ENCODE data around the gene NEK11. TPM values are rescaled to one million over a fixed set of nuclear protein-coding genes. Genes with fewer than 3 reads are reported as not detected.

Gene NEK11
- total RNA-seq, 1 experiment from 2014 or later, result 13.2 TPM

DNA sequence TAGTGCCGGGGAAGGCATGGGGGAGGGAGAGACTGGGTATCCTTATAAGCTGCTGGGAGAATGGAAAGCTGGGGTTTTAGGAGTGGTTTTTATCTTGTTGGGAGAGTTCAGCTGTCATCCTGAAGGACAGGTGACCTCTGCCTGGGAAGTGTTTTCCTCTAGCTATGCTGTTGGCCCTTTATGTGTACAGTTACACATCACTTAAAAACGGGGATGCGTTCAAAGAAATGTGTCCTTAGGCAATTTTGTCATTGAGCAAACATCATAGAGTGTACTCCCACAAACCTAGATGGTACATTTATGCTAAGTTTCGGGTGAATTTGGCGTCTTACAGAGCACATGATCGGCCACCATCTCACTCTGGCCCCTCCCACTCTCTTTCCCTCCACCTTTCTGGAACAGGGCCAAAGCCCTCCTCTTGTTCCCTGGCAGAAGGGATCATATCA lies 190.6 kb downstream of the NEK11 start:
- no peaks in the 10 kb centered on the region for H3K9me2 ChIP-seq (ENCODE audit: insufficient read depth)
- H4K20me1 ChIP-seq (ENCODE audit: insufficient read depth), result no peaks in the 10 kb centered on the region
- no peaks in the 10 kb centered on the region for H3K79me2 ChIP-seq (ENCODE audit: low read depth)
- H3K27ac ChIP-seq, result peak overlapping the region; percentile 85
- TF ChIP-seq, protein P1, sequence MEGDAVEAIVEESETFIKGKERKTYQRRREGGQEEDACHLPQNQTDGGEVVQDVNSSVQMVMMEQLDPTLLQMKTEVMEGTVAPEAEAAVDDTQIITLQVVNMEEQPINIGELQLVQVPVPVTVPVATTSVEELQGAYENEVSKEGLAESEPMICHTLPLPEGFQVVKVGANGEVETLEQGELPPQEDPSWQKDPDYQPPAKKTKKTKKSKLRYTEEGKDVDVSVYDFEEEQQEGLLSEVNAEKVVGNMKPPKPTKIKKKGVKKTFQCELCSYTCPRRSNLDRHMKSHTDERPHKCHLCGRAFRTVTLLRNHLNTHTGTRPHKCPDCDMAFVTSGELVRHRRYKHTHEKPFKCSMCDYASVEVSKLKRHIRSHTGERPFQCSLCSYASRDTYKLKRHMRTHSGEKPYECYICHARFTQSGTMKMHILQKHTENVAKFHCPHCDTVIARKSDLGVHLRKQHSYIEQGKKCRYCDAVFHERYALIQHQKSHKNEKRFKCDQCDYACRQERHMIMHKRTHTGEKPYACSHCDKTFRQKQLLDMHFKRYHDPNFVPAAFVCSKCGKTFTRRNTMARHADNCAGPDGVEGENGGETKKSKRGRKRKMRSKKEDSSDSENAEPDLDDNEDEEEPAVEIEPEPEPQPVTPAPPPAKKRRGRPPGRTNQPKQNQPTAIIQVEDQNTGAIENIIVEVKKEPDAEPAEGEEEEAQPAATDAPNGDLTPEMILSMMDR (conservative IDR thresholded peaks at IDR 0.05), result no peak
- no peak for TF ChIP-seq EZH2 (IDR thresholded peaks at IDR 0.05; ENCODE audit: low read depth)
- no peaks in the 10 kb centered on the region for H3K36me3 ChIP-seq (ENCODE audit: low read depth)
- peak overlapping the region; percentile 72 for H3K4me2 ChIP-seq
- no TSS peak for BruUV-seq (replicated peaks)
- no peaks in the 10 kb centered on the region for H3K9me3 ChIP-seq (ENCODE audit: insufficient read depth, low read depth)
- peaks cover 21% of the 10 kb centered on the region for H3F3A ChIP-seq (ENCODE audit: insufficient read depth, low read depth)
- peak overlapping the region; percentile 41; the same call in 1 of the 2 replicates for H3K4me3 ChIP-seq
- no peak overlapping the region for H2AFZ ChIP-seq
- H3K4me1 ChIP-seq (replicated peaks; ENCODE audit: insufficient read depth), result peaks cover 25% of the 10 kb centered on the region
- DNase-seq, result peak; percentile 38 to 90
- ChIA-PET CTCF (no interaction called here), POLR2A (ENCODE audit: unreplicated experiment) (no interaction called here)
- no peaks in the 10 kb centered on the region for H3K27me3 ChIP-seq (ENCODE audit: insufficient read depth, low read depth)
- intact Hi-C loops (cut with micrococcal nuclease; ENCODE audit: unreplicated experiment), result loop anchor here (2.0 kb wide), 1 partner anchor 143 kb away; no protein-coding TSS in a partner anchor

DNA sequence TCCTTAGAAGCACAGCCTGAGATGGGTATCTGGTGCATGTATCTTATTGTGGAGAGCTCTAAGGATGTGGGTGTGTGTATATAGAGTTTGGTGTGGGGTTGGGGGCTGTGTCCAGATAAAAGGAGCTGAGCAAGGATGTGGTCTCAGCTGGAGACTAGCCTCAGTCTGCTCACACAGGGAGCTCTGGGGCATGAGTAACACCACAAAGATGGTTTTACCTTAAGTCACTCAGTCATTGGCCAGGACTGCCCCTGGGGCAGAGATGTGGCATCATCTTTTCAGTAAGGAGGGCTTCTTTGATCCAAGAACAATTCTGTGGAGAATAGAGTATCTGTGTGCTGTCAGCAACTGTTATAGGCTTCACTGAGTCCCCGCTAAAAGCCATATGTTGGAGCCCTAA lies 191.5 kb downstream of the NEK11 start:
- H3K4me2 ChIP-seq, result peak overlapping the region; percentile 72
- no peaks in the 10 kb centered on the region for H3K9me3 ChIP-seq (ENCODE audit: insufficient read depth, low read depth)
- ChIA-PET POLR2A (ENCODE audit: unreplicated experiment) (interaction anchor here (0.6 kb wide), 1 partner anchor 26 kb away, joined by 3 read pairs; no protein-coding TSS in a partner anchor), CTCF (no interaction called here)
- H3K9me2 ChIP-seq (ENCODE audit: insufficient read depth), result no peaks in the 10 kb centered on the region
- intact Hi-C loops (cut with micrococcal nuclease; ENCODE audit: unreplicated experiment), result no loop called here
- no peaks in the 10 kb centered on the region for H3K36me3 ChIP-seq (ENCODE audit: low read depth)
- TF ChIP-seq, protein P1 (conservative IDR thresholded peaks at IDR 0.05), result no peak
- no peak for TF ChIP-seq EZH2 (IDR thresholded peaks at IDR 0.05; ENCODE audit: low read depth)
- peaks cover 21% of the 10 kb centered on the region for H3F3A ChIP-seq (ENCODE audit: insufficient read depth, low read depth)
- H3K27me3 ChIP-seq (ENCODE audit: insufficient read depth, low read depth), result no peaks in the 10 kb centered on the region
- H3K27ac ChIP-seq, result peak overlapping the region; percentile 85
- H3K4me3 ChIP-seq, result peak overlapping the region; percentile 41; the same call in 1 of the 2 replicates
- H3K79me2 ChIP-seq (ENCODE audit: low read depth), result no peaks in the 10 kb centered on the region
- peak in 1 of 2 experiments; percentile 38 for DNase-seq
- H3K4me1 ChIP-seq (replicated peaks; ENCODE audit: insufficient read depth), result peaks cover 25% of the 10 kb centered on the region
- H2AFZ ChIP-seq, result no peak overlapping the region
- no TSS peak for BruUV-seq (replicated peaks)
- no peaks in the 10 kb centered on the region for H4K20me1 ChIP-seq (ENCODE audit: insufficient read depth)

DNA sequence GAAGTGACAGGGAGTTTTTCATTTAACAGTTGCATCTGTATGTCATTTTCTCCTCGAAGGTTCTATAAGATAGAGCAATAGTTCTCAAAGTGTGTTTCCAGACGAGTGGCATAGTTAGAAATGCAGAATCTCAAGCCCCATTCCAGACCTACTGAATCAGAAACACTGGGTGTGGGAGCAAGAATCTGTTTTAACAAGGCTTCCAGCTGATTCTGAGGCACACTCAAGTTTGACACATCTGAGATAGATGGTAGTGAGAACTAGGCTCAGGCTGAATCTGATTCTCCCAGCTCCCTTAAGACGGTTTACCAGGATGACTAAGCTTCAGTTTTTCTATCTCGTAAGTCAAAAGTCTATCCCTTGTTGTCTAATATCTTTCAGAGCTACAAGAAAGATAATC lies 195.1 kb downstream of the NEK11 start:
- ChIA-PET CTCF (no interaction called here), POLR2A (ENCODE audit: unreplicated experiment) (no interaction called here)
- no TSS peak for BruUV-seq (replicated peaks)
- TF ChIP-seq EZH2 (IDR thresholded peaks at IDR 0.05; ENCODE audit: low read depth), result no peak
- TF ChIP-seq, protein P1 (conservative IDR thresholded peaks at IDR 0.05), result no peak
- intact Hi-C loops (cut with micrococcal nuclease; ENCODE audit: unreplicated experiment), result no loop called here
- H3K4me3 ChIP-seq, result no peak overlapping the region
- peaks cover 28% of the 10 kb centered on the region for H3K4me1 ChIP-seq (replicated peaks; ENCODE audit: insufficient read depth)
- no peak overlapping the region for H3K27ac ChIP-seq
- H4K20me1 ChIP-seq (ENCODE audit: insufficient read depth), result no peaks in the 10 kb centered on the region
- H3F3A ChIP-seq (ENCODE audit: insufficient read depth, low read depth), result peaks cover 19% of the 10 kb centered on the region
- no peak overlapping the region for H3K4me2 ChIP-seq
- H2AFZ ChIP-seq, result no peak overlapping the region
- H3K9me2 ChIP-seq (ENCODE audit: insufficient read depth), result no peaks in the 10 kb centered on the region
- no peaks in the 10 kb centered on the region for H3K27me3 ChIP-seq (ENCODE audit: insufficient read depth, low read depth)
- no peaks in the 10 kb centered on the region for H3K9me3 ChIP-seq (ENCODE audit: insufficient read depth, low read depth)
- no peaks in the 10 kb centered on the region for H3K79me2 ChIP-seq (ENCODE audit: low read depth)
- H3K36me3 ChIP-seq (ENCODE audit: low read depth), result no peaks in the 10 kb centered on the region
- DNase-seq, result no peak

Data from PC-9 (cell line).